Measurements from ENCODE around the gene SPG7. TPM values are rescaled to one million over a fixed set of nuclear protein-coding genes. Genes with fewer than 3 reads are reported as not detected.

Gene SPG7
- polyA plus RNA-seq, 1 experiment, result 50.1 TPM

DNA sequence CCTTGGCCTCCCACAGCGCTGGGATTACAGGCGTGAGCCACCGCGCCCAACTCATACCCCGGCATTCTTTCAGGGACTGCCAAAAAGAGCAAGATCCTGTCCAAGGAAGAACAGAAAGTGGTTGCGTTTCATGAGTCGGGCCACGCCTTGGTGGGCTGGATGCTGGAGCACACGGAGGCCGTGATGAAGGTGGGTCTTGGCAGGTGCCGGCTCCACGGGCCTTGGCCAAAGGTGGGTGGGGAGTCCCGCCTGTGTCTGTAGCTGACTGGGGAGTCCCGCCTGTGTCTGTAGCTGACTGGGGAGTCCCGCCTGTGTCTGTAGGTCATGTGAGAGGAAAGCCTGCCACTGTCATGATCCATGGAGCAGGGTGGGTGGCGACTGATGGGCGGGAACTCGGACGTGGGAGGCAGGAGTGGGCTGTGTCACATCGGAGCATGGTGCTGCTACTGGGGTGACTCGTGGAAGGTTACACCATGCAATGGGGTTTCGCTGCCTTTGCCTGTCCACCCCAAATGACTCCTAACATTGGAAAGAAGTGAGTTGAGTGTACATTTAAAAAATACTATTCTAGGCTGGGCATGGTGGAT lies 42.3 kb downstream of the SPG7 start:
- TF ChIP-seq, protein P1, sequence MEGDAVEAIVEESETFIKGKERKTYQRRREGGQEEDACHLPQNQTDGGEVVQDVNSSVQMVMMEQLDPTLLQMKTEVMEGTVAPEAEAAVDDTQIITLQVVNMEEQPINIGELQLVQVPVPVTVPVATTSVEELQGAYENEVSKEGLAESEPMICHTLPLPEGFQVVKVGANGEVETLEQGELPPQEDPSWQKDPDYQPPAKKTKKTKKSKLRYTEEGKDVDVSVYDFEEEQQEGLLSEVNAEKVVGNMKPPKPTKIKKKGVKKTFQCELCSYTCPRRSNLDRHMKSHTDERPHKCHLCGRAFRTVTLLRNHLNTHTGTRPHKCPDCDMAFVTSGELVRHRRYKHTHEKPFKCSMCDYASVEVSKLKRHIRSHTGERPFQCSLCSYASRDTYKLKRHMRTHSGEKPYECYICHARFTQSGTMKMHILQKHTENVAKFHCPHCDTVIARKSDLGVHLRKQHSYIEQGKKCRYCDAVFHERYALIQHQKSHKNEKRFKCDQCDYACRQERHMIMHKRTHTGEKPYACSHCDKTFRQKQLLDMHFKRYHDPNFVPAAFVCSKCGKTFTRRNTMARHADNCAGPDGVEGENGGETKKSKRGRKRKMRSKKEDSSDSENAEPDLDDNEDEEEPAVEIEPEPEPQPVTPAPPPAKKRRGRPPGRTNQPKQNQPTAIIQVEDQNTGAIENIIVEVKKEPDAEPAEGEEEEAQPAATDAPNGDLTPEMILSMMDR (IDR thresholded peaks at IDR 0.05; ENCODE audit: low read depth, low read length), result no peak
- no peaks in the 10 kb centered on the region; the same call in 1 of the 2 replicates for H3K9me3 ChIP-seq (ENCODE audit: control insufficient read depth, insufficient read depth, low read length)
- no peak for DNase-seq (ENCODE audit: low read depth, low spot score)
- ChIA-PET POLR2A (interaction anchor here (1.1 kb wide), 1 partner anchor 10 kb away, joined by 3 read pairs; no protein-coding TSS in a partner anchor), CTCF (no interaction called here)
- no peak overlapping the region for H3K27ac ChIP-seq (ENCODE audit: low read depth, low read length)
- no peaks in the 10 kb centered on the region for H3K27me3 ChIP-seq (ENCODE audit: control insufficient read depth, insufficient read depth, low read length)
- no peak overlapping the region for H3K4me3 ChIP-seq (ENCODE audit: low read depth, low read length)

DNA sequence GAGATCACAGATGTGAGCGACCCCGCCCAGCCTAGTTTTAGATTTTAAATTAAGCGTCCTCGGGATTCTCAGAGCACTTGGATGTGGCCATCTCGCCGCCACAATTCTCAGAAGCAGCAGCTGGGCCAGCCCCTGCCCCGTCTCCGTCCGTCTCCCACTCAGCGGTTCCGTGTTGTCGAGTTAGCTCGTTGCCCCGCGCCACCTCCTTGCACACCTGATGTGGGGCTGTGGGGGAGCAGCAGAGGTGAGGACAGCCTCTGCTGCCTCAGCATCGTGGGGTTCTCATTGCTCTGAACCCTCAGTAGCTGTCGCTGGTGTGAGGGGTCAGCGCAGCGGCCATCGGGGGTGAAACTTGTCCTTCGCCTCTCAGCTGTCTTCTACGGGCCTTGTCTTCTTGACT lies 44.1 kb downstream of the SPG7 start:
- ChIA-PET POLR2A (no interaction called here), CTCF (no interaction called here)
- DNase-seq (ENCODE audit: low read depth, low spot score), result no peak
- Histone ChIP-seq H3K9me3 (ENCODE audit: control insufficient read depth, insufficient read depth, low read length) (no peaks in the 10 kb centered on the region; the same call in 1 of the 2 replicates), H3K4me3 (ENCODE audit: low read depth, low read length) (no peak overlapping the region), H3K27me3 (ENCODE audit: control insufficient read depth, insufficient read depth, low read length) (no peaks in the 10 kb centered on the region), H3K27ac (ENCODE audit: low read depth, low read length) (no peak overlapping the region)
- TF ChIP-seq, protein P1 (IDR thresholded peaks at IDR 0.05; ENCODE audit: low read depth, low read length), result no peak

- Histone ChIP-seq H3K27ac (ENCODE audit: low read depth, low read length) (no peak overlapping the region), H3K27me3 (ENCODE audit: control insufficient read depth, insufficient read depth, low read length) (no peaks in the 10 kb centered on the region), H3K4me3 (ENCODE audit: low read depth, low read length) (no peak overlapping the region), H3K9me3 (ENCODE audit: control insufficient read depth, insufficient read depth, low read length) (no peaks in the 10 kb centered on the region; the same call in 1 of the 2 replicates)
- ChIA-PET CTCF (no interaction called here), POLR2A (no interaction called here)
- no peak for DNase-seq (ENCODE audit: low read depth, low spot score)
- TF ChIP-seq, protein P1 (IDR thresholded peaks at IDR 0.05; ENCODE audit: low read depth, low read length), result no peak
Observed at GRCh38 chr16:89552913-89553312, 44.7 kb downstream of the SPG7 start.

- ChIA-PET POLR2A (no interaction called here), CTCF (no interaction called here)
- Histone ChIP-seq H3K27ac (ENCODE audit: low read depth, low read length) (no peak overlapping the region), H3K9me3 (ENCODE audit: control insufficient read depth, insufficient read depth, low read length) (no peaks in the 10 kb centered on the region), H3K4me3 (ENCODE audit: low read depth, low read length) (no peak overlapping the region), H3K27me3 (ENCODE audit: control insufficient read depth, insufficient read depth, low read length) (no peaks in the 10 kb centered on the region)
- TF ChIP-seq, protein P1 (IDR thresholded peaks at IDR 0.05; ENCODE audit: low read depth, low read length), result no peak
- DNase-seq (ENCODE audit: low read depth, low spot score), result no peak
Observed at GRCh38 chr16:89553733-89554132, 45.5 kb downstream of the SPG7 start.

DNA sequence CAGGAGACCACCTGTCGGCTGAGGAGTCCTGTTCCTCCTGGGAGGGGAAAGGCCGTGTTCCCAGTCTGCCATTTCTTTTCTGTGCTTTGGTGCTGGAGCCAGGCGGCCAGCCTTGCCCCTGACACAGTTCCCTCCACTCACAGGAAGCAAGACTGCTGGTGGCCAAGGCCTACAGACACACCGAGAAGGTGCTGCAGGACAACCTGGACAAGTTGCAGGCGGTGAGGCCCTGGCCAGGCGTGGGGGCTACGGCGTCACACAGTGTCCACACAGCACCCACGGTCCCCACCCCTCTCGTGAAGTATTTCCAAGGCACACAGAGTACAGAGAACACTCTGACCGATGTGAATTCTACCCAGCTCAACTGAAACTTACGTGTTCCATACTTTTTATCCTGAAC lies 46.1 kb downstream of the SPG7 start:
- no peak for DNase-seq (ENCODE audit: low read depth, low spot score)
- POLR2A ChIA-PET, result no interaction called here
- Histone ChIP-seq H3K27ac (ENCODE audit: low read depth, low read length) (no peak overlapping the region), H3K27me3 (ENCODE audit: control insufficient read depth, insufficient read depth, low read length) (no peaks in the 10 kb centered on the region), H3K9me3 (ENCODE audit: control insufficient read depth, insufficient read depth, low read length) (no peaks in the 10 kb centered on the region), H3K4me3 (ENCODE audit: low read depth, low read length) (no peak overlapping the region)
- CTCF ChIA-PET, result no interaction called here
- TF ChIP-seq, protein P1 (IDR thresholded peaks at IDR 0.05; ENCODE audit: low read depth, low read length), result no peak
